Measurements from ENCODE around the gene CREBL2.
"Not testable (repeated sequence)": the region's sequence is repeated elsewhere in the genome, so short reads cannot be mapped to it uniquely, and the experiment has no call there.

Gene CREBL2

DNA sequence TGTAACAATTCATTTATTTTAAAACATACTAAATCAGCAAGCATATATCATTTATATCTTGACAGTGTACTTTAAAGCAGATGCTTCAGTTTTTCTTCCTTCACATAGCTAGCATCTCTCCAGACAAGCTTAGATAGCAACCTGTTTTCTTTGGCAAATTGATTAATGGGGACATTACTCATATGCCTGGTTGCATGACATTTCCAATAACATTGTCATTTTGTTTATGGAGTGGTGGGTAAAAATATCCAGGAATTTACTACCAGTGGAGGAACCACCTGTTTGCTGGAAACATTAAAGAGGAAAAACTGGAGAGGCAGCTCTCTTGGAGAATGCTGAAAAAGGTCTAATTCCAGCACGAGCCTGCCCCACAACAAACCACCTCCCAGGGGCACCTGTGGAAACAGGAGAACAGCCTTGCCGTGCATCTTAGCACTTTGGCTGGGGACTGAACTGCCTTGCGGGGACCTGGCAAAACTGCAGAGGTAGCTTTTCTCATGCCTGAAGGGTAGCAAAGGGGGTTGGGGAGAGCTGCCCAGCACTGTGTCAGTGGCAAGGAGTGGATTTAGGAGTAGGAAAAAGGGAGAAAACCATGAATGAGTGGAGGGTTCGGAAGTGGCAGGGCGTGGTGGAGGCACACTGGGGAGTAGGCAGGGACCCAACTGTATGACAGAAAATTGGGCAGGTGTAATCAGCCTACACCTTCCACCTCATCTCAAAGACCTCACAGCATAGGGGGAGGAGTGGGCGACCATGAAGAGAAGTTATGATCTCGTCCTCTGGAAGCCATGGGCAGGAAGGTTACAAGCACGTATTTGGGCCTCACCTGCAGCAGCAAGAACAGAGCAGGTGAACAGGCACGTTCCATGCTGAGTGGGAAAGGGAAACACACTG, 11.7 kb upstream of the CREBL2 start:
- DNase-seq, result no peak

DNA sequence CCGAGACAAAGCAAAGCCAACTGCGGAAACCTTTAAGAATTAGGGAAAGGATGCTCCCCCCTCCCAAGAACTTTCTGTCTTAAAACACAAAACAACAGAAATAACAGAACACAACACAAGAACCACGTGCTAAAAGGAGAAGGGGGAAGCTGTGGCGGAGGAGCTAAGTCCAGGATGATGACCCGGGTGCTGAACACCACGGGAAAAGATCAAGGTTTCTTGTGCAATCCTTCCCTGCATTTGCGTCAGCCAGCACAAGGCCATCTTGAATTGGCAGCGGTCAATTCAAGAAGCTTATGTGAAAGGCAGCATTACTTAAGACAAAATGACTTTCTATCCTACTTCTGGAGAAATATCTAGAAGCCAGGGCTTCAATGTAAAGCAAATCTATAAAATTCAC, 11.0 kb upstream of the CREBL2 start:
- DNase-seq, result no peak

DNA sequence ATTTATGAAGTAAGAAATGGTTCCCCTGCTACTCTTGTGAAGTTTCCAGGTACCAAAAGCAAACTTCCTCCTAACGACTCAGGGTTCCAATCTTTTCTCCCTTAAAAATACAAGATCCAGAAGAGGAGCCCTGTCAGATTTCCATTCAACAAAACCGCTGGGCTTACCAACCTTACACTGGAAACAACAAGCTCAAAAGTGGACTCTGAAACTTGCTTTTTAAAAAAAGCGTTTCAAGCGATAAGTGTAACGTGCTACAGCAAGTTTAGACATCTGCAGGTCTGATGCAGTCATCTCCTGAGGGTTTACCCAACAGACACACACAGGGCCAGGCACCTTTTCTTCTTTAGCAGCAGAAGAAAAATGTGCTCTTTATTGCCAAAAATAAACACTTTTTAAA, 6.9 kb upstream of the CREBL2 start:
- no peak for DNase-seq

DNA sequence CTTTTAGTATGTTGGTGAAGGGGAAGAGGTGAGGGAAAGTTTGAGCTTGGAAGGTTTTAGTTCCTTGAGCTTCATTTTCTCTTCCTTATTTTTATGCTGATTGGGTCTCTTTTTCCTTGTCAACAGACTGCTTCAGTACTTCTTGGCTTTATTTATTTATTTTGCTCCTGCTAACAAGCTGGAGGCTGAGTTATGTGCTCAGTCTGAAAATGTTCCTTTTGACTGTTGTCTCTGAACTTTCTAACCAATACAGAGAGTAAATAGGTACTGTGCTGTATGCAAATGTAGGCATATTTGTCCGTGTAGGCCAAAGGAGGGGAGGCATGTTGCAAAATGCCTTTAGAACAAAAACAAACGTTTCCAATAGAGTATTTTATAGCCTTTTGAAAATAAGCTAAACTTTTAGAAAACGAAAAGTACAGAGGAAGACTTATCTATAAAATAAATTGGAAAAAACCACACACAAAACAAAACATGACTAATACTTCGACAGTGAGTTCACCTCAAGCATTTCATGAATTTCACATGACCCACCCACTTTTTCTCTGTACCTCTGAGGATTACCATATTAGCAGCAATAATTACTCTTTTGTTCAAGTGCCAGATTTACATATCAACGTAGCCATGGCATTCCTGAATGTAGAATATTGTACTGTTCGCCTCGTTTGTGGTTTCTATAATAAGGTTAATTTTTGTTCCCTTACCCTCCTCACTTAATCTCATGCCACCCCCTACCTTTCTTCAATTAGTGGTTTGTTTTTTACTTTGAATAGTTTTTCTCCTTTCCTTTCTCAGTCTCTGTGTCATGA, 4.7 kb upstream of the CREBL2 start:
- no peak for DNase-seq

DNA sequence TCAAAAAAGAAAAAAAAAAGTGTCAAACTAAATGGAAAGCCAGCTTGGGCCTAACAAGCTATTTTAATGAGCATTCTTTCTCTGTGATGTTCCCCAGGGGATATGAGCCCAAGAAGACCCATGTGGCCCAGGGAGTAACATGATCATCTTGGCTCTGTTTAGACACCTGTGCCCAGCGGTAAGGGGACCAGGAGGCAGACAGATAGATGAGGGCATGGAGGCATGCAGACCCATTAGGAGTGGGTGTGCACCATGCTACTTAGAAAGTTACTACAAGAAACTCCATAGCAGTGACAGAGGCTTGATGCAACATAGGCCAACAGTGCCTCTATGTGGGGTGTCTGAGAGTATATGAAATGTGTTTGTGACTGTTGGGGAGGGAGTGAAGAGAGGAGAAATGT, 3.1 kb upstream of the CREBL2 start:
- DNase-seq, result no peak

DNA sequence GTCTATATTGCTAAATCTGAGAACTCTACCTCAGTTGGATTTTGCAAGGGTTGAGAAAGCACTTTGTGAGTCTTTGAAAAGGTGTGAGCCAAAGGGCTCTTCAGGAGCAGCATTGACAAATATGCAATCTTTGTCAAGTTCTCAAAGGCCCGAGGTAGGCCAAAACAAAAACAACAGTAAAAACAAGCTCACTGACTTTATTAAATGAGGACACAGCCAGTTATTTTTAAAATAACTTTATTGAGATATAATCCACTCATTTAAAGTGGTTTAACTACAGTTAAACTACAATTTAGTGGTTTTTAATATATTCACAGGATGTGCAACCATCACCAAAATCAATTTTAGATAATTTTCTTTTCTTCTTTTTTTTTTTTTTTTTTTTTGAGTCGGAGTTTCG, 2.0 kb upstream of the CREBL2 start:
- no peak for DNase-seq

DNA sequence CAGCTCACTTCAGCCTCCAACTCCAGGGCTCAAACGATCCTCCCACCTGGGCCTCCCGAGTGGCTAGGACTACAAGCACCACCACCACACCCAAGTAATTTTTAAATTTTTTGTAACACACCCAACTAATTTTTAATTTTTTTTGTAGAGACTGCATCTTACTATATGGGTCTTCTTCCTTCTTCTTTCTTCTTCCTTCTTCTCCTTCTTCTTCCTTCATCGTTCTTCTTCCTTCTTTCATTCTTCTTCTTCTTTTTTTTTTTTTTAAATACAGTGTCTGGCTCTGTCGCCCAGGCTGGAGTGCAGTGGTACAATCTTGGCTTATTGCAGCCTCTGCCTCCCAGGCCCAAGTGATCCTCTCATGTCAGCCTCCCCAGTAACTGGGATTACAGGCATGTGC, 965 bp upstream of the CREBL2 start:
- DNase-seq, result no peak

DNA sequence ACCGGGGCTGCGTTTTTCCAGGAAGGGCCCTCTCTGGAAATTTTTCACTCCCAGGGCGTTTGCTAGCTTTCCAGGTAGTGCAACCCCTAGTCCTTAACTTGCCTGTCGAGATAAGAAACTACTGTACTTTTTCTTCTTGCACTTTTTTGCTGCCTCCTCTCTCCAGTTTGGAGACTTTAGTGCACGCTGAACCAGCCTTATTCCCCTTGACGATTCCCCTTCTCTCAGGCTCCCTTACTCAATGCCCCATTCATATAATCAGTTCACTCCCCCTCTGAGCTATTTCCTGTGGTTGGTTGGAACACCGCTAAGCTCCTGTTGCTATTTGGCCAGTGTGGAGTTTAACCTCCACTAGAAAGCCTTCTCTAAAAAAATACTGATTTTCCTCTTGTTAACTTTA, 682 bp downstream of the CREBL2 start:
- no peak for DNase-seq

DNA sequence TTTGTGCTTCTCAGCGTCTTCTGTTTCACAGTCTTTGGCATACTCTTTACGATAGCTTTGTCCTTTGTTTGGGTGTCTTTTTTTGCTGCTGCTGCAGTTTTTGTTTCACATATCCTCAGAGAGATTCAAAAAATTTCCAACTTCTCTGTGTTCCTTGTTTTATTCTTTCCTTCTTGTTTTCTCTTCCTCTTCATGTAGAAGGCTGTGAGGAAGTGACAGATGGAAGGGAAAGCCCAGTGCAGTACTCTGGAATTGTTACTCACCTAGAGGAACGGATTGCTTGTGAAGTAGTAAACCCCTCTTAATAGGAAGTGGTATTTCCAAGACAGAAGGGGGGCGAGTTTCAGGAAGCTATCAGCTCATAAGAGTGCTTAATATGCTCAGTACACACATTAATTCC, 1.7 kb downstream of the CREBL2 start:
- DNase-seq, result no peak

DNA sequence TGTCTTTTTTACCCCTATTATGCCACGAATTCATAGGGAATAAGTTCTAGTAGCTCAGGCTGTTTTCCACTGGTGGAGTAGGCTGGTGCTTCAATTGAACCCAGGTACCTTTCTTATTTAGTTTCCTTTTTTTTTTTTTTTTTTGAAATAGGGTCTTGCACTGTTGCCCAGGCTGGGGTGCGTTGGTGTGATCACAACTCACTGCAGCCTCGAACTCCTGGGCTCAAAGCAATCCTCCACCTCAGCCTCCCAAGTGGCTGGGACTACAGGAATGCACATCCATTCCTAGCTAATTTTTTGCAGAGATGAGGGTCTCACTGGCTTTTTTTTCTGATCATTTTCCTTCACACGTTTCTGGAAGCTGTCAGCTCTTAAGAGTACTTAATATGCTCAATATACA, 2.7 kb downstream of the CREBL2 start:
- DNase-seq, result no peak

DNA sequence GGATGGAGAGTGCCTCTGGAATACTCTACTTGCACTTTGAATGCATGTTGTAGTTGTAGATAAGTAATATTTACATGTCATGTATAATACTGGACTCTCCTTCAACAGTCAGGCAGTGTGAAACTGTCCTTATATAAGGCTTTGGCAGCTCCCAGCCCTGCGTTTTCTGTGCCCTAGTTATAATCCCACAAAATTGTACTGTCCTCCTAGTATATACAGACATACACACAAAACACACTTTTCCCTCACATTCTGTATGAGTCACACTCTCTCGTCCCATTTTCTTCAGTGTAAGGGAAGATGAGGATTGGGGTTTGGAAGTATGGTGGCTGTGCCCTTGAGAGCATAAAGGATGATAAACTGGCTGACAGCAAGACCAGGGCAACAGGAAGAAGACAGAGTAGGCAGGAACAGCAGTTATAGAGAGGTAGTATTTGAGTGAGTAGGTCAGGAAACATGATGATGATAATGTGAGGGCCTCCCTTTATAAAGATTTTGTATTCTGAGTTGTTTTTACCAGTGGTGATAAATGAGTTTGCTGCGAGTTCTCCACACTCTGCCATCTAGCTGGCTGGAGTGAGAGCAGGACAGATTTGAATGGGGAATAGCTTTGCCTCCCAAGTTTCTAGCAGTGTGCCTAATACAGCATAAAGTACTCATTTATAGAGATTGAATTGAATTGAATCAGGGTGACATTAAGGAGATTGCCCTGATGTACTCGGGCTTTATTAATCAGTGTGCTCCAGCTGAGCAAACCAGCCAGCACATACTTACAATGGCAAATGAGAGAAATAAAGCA, 5.0 kb downstream of the CREBL2 start:
- DNase-seq, result no peak

DNA sequence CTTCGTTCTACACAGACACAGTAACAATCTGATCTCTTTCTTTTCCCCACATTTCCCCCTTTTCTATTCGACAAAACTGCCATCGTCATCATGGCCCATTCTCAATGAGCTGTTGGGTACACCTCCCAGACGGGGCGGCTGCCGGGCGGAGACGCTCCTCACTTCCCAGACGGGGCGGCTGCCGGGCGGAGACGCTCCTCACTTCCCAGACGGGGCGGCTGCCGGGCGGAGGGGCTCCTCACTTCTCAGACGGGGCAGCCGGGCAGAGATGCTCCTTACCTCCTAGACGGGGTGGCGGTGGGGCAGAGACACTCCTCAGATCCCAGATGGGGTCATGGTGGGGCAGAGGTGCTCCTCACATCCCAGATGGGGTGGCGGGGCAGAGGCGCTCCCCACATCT, 6.4 kb downstream of the CREBL2 start:
- not testable (repeated sequence) for DNase-seq

DNA sequence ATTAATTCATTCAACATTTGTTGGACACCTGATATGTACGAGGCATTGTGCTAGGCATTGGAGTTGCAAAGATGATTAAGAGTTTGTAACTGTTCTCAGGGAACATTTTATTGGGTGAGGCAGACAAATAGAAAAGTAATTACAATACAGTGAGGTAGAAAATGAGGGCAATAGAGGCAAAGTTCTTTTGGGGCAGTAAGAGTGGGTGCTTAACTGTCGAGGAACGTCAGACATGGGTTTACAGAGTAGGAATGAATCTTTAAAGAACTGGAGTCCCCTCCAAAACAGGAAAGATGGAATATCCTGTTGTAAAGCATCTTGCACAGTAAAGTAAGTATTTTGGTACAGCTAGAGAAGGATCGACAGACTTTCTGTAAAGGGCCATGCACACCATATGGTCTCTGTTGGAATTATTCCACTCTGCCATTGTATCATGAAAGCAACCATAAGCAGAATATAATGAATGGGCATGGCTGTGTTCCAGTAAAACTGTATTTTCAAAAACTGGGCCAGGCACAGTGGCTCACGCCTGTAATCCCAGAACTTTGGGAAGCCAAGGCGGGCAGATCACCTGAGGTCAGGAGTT, 9.1 kb downstream of the CREBL2 start:
- no peak for DNase-seq

DNA sequence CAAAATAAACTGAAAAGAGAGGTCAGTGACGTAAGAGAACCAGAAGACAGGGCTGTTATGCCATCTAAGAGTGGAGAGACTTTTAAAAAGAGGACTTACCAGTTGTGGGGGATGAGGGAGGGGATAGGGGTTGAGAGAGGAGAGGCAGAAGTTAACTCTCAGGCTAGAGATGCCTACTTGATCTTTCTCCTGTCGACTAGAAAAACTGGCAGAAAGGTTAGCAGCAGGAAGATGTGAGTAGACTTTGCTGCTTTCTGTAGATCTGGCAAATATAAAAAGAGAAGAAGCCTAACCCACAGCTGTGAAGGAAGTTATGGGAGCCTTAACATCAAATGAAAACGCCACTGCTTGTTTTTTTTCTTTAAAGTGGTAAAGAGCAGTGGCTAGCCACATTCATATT, 10.7 kb downstream of the CREBL2 start:
- DNase-seq, result no peak

DNA sequence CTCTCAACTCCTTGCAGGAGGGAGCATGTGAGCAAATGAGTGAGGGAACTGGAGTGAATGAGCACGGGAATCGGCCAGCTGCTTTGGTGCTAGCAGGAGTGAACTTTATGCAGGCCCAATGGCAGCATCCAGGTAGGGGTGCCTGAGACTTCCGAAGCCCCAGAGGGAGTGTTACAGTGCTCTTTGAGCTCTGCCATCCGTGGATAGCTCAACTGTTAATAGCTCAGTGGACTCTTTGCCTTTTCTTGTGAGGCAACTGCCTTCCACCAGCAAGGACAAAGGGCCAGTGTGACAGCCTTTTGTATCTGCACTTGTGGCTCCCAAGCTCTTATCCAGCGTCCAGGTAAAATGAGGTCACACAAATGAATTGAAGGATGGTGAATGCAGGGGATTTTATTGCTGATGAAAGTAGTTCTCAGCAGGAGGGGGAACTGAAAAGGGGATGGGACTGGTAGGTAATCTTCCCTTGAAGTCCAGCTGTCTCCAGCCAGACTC, 12.9 kb downstream of the CREBL2 start:
- no peak for DNase-seq

DNA sequence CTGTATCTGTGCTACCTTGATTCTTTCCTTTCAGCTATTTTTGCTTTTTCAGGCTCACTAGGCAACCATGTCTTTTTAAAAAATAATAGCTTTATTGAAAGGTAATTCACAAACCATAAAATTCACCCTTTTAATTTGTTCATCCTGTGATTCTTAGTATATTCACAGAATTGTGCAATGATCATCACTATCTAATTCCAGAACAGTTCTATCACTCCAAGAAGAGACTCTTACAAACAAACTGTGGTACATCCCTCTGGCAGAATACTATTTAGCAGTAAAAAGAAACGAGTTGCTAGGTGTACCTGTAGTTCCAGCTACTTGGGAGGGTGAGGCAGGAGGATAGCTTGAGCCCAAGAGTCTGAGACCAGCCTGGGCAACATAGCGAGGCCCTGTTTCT, 14.8 kb downstream of the CREBL2 start:
- no peak for DNase-seq

DNA sequence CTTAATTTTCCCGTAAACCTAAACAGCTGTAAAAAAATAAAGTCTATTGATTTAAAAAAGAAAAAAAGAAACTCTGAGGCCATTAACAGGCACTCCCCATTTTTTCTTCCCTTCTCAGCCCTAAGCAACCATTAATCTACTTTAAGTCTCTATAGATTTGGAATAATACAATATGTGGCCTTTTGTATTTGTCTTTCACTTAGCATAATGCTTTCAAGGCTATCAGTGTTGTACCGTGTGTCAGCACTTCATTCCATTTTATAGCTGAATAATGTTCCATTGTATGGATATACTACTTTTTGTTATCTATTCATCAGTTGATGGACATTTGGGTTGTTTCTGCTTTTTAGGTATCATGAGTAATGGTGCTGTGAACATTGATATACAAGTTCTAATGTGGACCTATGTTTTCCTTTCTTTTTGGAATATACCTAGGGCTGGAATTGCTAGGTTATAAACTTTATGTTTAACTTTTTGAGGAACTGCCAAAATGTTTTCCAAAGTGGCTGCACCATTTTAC, 15.7 kb downstream of the CREBL2 start:
- no peak for DNase-seq

DNA sequence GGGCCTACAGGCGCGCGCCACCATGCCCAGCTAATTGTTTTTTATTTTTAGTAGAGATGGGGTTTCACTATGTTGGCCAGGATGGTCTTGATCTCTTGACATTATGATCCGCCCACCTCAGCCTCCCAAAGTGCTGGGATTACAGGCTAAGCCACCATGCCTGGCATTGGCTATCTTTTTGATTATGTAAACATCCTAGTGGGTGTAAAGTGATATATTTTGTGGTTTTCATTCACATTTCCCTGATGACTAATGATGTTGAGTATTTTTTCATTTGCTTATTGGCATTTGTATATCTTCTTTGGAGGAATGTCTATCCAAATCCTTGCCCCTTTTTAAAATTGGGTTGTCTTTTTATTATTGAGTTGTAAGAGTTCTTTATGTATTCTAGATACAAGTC, 16.3 kb downstream of the CREBL2 start:
- no peak for DNase-seq

DNA sequence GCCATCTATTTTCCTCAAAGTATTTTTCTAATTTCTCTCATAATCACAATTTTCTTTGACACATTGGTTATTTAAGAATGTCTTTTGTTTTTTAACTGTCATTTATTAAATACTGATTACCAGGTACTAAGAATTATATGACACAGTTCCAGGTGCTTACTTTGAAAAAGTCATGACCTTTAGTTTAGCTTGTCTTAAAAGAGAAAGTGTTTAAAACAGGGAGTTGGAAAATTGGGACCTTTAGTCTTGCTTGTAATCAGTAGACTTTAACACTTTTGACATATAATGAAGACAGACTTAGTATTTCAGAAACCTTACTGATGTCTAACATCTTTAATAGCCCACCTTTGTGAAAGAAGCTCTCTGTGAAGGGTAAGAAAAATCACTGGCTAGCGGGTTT, 19.2 kb downstream of the CREBL2 start:
- no peak for DNase-seq

DNA sequence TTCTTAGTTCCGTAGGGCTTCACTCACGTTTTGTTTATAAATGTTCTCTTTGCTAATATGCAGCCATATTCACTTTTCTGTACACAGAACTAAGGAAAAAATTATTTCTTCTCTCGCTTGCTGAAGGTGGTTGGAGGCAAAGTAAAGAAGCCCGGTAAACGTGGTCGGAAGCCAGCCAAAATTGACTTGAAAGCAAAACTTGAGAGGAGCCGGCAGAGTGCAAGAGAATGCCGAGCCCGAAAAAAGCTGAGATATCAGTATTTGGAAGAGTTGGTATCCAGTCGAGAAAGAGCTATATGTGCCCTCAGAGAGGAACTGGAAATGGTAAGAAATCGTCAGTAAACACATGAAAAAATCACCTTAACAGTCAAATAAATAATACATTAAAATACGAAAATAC, 24.0 kb downstream of the CREBL2 start:
- no peak for DNase-seq

DNA sequence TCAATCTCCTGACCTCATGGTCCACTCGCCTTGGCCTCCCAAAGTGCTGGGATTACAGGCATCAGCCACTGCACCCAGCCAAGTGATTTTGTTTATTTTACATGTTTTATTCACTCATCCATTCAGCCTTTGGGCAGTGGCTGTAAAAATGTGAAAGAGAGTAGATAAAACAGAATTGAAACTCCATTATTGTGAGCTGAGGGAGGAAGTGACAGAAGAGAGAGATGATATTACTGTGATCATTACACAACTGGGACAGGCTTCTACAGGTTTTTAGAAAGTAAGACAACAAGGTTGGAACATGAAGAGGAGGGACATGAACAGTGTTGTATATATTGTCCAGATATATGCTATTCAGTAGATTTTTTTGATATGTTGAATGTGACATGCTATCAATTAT, 25.0 kb downstream of the CREBL2 start:
- DNase-seq, result no peak

DNA sequence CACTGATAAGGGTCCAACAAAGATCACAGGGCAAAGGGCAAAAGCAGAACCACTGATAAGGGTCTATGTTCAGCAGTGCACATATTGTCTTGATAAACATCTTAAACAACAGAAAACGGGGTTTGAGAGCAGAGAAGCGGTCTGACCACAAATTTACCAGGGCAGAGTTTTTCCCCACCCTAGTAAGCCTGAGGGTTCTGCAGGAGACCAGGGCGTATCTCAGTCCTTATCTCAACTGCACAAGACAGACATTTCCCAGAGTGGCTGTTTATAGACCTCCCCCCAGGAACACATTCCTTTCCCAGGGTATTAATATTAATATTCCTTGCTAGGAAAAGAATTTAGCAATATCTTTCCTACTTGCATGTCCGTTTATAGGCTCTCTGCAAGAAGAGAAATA, 28.3 kb downstream of the CREBL2 start:
- DNase-seq, result not testable (repeated sequence)

DNA sequence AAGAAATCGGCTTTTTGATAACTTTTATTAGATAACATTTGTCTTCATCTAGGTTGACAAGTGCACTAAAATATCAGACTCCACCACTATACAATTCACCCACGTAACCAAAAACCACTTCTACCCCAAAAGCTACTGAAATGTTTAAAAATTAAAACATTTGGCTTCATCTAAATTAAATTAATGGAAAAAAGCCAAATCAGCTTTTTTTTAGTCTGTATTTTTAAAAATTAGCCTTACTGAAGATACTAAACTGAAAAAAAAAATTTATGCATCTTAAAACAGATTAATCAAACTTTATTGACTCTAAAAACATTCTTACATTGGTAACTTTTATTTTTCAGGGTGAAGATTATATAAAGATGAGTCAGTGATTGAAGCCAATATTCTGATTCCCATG, 30.0 kb downstream of the CREBL2 start:
- DNase-seq, result no peak
